Measurements from ENCODE around the gene TBX10. TPM values are rescaled to one million over a fixed set of nuclear protein-coding genes. Genes with fewer than 3 reads are reported as not detected.

TBX10 gene
- total RNA-seq, 1 experiment from 2014 or later = not detected

DNA sequence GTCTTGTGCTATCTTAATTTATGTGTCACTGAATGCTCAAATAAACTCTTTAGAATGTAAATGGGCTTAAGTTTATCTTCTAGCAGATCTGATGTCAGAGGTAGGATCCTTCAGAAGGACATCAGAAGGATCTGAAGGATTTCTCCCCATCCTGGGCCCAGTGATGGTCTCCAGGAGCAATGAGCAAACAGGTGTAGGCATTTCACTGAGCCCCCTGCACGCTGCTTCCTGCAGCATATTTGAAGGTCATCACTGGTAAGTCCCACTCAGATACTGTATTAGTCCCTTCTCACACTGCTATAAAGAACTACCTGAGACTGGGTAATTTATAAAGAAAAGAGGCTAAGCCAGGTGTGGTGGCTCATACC is 51.4 kb downstream of the TBX10 start:
- POLR2A ChIA-PET = no interaction called here
- CTCF ChIA-PET = no interaction called here
- DNase-seq (ENCODE audit: low read depth, low spot score) (no peak), ATAC-seq (no peak)
- no peak for TF ChIP-seq REST (IDR thresholded peaks at IDR 0.05; ENCODE audit: insufficient read depth in 1 of 2, low read depth in 2 of 2, low read length in 1 of 2)
- TF ChIP-seq POLR2AphosphoS5 (IDR thresholded peaks at IDR 0.05; ENCODE audit: low read depth, low read length) = no peak
- TF ChIP-seq TCF7L2 (IDR thresholded peaks at IDR 0.05; ENCODE audit: low read depth, low read length) = no peak
- TF ChIP-seq, protein P1, sequence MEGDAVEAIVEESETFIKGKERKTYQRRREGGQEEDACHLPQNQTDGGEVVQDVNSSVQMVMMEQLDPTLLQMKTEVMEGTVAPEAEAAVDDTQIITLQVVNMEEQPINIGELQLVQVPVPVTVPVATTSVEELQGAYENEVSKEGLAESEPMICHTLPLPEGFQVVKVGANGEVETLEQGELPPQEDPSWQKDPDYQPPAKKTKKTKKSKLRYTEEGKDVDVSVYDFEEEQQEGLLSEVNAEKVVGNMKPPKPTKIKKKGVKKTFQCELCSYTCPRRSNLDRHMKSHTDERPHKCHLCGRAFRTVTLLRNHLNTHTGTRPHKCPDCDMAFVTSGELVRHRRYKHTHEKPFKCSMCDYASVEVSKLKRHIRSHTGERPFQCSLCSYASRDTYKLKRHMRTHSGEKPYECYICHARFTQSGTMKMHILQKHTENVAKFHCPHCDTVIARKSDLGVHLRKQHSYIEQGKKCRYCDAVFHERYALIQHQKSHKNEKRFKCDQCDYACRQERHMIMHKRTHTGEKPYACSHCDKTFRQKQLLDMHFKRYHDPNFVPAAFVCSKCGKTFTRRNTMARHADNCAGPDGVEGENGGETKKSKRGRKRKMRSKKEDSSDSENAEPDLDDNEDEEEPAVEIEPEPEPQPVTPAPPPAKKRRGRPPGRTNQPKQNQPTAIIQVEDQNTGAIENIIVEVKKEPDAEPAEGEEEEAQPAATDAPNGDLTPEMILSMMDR (IDR thresholded peaks at IDR 0.05) = no peak
- TF ChIP-seq SIN3A (IDR thresholded peaks at IDR 0.05; ENCODE audit: borderline replicate concordance, insufficient read depth, low read depth, low read length) = no peak
- no peak overlapping the region for H3K27ac ChIP-seq (ENCODE audit: low read length)
- H3K36me3 ChIP-seq (ENCODE audit: control insufficient read depth, insufficient read depth, low read length) = no peaks in the 10 kb centered on the region
- no peak overlapping the region for H3K4me3 ChIP-seq (ENCODE audit: low read depth in 2 of 2, low read length in 2 of 2)
- H3K27me3 ChIP-seq (ENCODE audit: control insufficient read depth, insufficient read depth, low read length) = no peaks in the 10 kb centered on the region
- in situ Hi-C loops (cut with HindIII; ENCODE audit: low pct_unique_long_range_greater_than_20kb, low sequenced_read_pairs) (no loop called here), intact Hi-C loops (cut with micrococcal nuclease; ENCODE audit: unreplicated experiment) (no loop called here)
- no TSS peak for BruUV-seq (replicated peaks)
- H3K4me1 ChIP-seq (ENCODE audit: control insufficient read depth, insufficient read depth, low read length) = peaks cover 10% of the 10 kb centered on the region
- H3K9me3 ChIP-seq (ENCODE audit: control insufficient read depth, insufficient read depth, low read depth, low read length) = no peaks in the 10 kb centered on the region

GRCh38 chr11:67586568-67587250 is 52.9 kb downstream of the TBX10 start:
- CTCF ChIA-PET = no interaction called here
- Histone ChIP-seq H3K4me1 (ENCODE audit: control insufficient read depth, insufficient read depth, low read length) (peaks cover 21% of the 10 kb centered on the region), H3K4me3 (ENCODE audit: low read depth in 2 of 2, low read length in 2 of 2) (no peak overlapping the region), H3K36me3 (ENCODE audit: control insufficient read depth, insufficient read depth, low read length) (no peaks in the 10 kb centered on the region), H3K27me3 (ENCODE audit: control insufficient read depth, insufficient read depth, low read length) (no peaks in the 10 kb centered on the region), H3K27ac (ENCODE audit: low read length) (no peak overlapping the region), H3K9me3 (ENCODE audit: control insufficient read depth, insufficient read depth, low read depth, low read length) (no peaks in the 10 kb centered on the region)
- POLR2A ChIA-PET = no interaction called here
- DNase-seq (ENCODE audit: low read depth, low spot score) (no peak), ATAC-seq (no peak)
- in situ Hi-C loops (cut with HindIII; ENCODE audit: low pct_unique_long_range_greater_than_20kb, low sequenced_read_pairs) = no loop called here
- no peak for TF ChIP-seq TCF7L2 (IDR thresholded peaks at IDR 0.05; ENCODE audit: low read depth, low read length)
- TF ChIP-seq POLR2AphosphoS5 (IDR thresholded peaks at IDR 0.05; ENCODE audit: low read depth, low read length) = no peak
- TF ChIP-seq SIN3A (IDR thresholded peaks at IDR 0.05; ENCODE audit: borderline replicate concordance, insufficient read depth, low read depth, low read length) = no peak
- TF ChIP-seq REST (IDR thresholded peaks at IDR 0.05; ENCODE audit: insufficient read depth in 1 of 2, low read depth in 2 of 2, low read length in 1 of 2) = no peak
- no TSS peak for BruUV-seq (replicated peaks)
- intact Hi-C loops (cut with micrococcal nuclease; ENCODE audit: unreplicated experiment) = no loop called here
